Smooth muscle cell (in vitro differentiated cells): ENCODE data around the gene TBCC. TPM values are rescaled to one million over a fixed set of nuclear protein-coding genes. Genes with fewer than 3 reads are reported as not detected.

Source experiments
- DNase-seq: peaks from one replicate; lab custom pipeline; 2025; ENCODE audit not compliant: unreplicated experiment; lab: John Stamatoyannopoulos, UW
- H2AFZ ChIP-seq: fragments of 200-600 bp; sonication (generic); 2 replicates; pipeline ENCODE4 v1.6.0; 2016; ENCODE audit warnings: antibody characterized with exemption, low read depth, mild to moderate bottlenecking
- H3F3A ChIP-seq: fragments of 200-600 bp; sonication (generic); 2 replicates; pipeline ENCODE4 v1.6.0; 2017; ENCODE audit warnings: antibody characterized with exemption, low read depth
- H3K27ac ChIP-seq: fragments of 200-600 bp; sonication (generic); 2 replicates; pipeline ENCODE4 v1.5.1; 2016; ENCODE audit warnings: low read depth, mild to moderate bottlenecking
- H3K27me3 ChIP-seq: fragments of 200-600 bp; sonication (generic); 2 replicates; pipeline ENCODE4 v1.6.1; 2016; ENCODE audit warnings: low read depth, mild to moderate bottlenecking
- H3K36me3 ChIP-seq: fragments of 200-600 bp; sonication (generic); 2 replicates; pipeline ENCODE4 v1.5.1; 2016; ENCODE audit warnings: low read depth
- H3K4me1 ChIP-seq: fragments of 200-600 bp; sonication (generic); 2 replicates; pipeline ENCODE4 v1.5.1; 2016; ENCODE audit warnings: low read depth
- H3K4me2 ChIP-seq: fragments of 200-600 bp; sonication (generic); 2 replicates; pipeline ENCODE4 v1.6.0; 2016; ENCODE audit warnings: mild to moderate bottlenecking
- H3K4me3 ChIP-seq: fragments of 200-600 bp; sonication (generic); 2 replicates; pipeline ENCODE4 v1.5.1; 2016; ENCODE audit warnings: mild to moderate bottlenecking
- H3K79me2 ChIP-seq: fragments of 200-600 bp; sonication (generic); 2 replicates; pipeline ENCODE4 v1.6.0; 2016; ENCODE audit warnings: low read depth, mild to moderate bottlenecking
- H3K9ac ChIP-seq: fragments of 200-600 bp; sonication (generic); 2 replicates; pipeline ENCODE4 v1.6.0; 2016; ENCODE audit warnings: low read depth
- H3K9me3 ChIP-seq: fragments of 200-600 bp; sonication (generic); replicated peaks from 2 replicates; pipeline ENCODE4 v1.5.1; 2016; ENCODE audit warnings: low read depth
- H4K20me1 ChIP-seq: fragments of 200-600 bp; sonication (generic); 2 replicates; pipeline ENCODE4 v1.6.0; 2016; ENCODE audit warnings: low read depth
- WGBS: methylation state at CpG from one replicate; pipeline ENCODE4 v1.1.7; 2016; ENCODE audit warnings: low lambda C conversion rate; 5-methylcytosine and 5-hydroxymethylcytosine counted together
- polyA plus RNA-seq: library from polyadenylated mRNA; unstranded; fragments of >200 nt; fragmentation: Nextera tagmentation; extraction: Ambion mirVana; gene quantifications from 2 replicates; pipeline ENCODE4 v1.2.1, GENCODE V29; 2016
- total RNA-seq: library from RNA; depleted of rRNA; stranded (reverse); fragments of >200 nt; gene quantifications from 2 replicates; pipeline ENCODE4 v1.2.3, GENCODE V29; 2014
- TF ChIP-seq, protein P1 (sequence below): fragments of 200-600 bp; sonication (generic); IDR thresholded peaks from 2 replicates; pipeline ENCODE4 v1.5.1; 2017; ENCODE audit warnings: borderline replicate concordance, mild to moderate bottlenecking, antibody characterized with exemption; ENCODE audit not compliant: insufficient read depth, poor library complexity, severe bottlenecking

The TBCC gene, protein sequence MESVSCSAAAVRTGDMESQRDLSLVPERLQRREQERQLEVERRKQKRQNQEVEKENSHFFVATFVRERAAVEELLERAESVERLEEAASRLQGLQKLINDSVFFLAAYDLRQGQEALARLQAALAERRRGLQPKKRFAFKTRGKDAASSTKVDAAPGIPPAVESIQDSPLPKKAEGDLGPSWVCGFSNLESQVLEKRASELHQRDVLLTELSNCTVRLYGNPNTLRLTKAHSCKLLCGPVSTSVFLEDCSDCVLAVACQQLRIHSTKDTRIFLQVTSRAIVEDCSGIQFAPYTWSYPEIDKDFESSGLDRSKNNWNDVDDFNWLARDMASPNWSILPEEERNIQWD
- total RNA-seq = 30.1 and 31.5 TPM in 2 replicates
- polyA plus RNA-seq = 31.8 and 41.5 TPM in 2 replicates

DNA sequence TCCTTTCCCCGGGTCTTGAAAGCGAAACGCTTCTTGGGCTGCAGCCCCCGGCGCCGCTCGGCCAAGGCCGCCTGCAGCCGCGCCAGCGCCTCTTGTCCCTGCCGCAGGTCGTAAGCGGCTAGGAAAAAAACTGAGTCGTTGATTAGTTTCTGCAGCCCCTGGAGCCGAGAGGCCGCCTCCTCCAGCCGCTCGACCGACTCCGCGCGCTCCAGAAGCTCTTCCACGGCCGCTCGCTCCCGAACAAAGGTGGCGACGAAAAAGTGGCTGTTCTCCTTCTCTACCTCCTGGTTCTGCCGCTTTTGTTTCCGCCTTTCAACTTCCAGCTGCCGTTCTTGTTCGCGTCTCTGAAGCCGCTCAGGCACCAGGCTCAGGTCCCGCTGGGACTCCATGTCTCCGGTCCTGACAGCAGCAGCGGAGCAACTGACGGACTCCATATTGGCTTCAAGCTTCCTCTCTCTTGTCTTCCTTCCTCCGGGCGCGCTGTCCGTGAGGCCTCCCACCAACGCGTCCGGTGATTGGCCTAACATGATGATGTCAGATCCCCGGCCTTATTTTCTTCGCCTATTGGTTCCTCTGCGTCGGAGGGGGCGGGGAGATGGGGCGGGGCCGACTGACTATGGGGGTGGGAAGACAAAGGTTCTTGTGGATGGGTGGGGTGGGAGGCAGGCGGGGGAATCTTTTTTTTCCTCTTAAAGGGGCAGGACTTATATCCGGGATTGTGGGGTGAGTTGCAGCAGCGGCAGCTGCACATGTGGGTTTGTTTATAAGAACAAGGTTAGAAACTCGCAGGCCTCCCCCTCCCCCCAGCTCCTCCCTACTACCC lies at the start of gene TBCC:
Gene TBCC, minus strand, starts transcription at position 464 of the 823 bp plus-strand sequence. Its CDS starts 30 bp downstream, at position 434.
- Histone ChIP-seq H3F3A (peaks cover 17% of the 10 kb centered on the region), H2AFZ (peak within 1 kb of the TSS; percentile 97), H3K79me2 (peaks cover 19% of the 10 kb centered on the region), H3K4me1 (peaks cover 7% of the 10 kb centered on the region), H3K4me3 (peak within 1 kb of the TSS; percentile 90), H3K27ac (peak within 1 kb of the TSS; percentile 87), H3K9me3 (no peaks in the 10 kb centered on the region), H3K9ac (peak within 1 kb of the TSS; percentile 92), H4K20me1 (peaks cover 16% of the 10 kb centered on the region), H3K4me2 (peak within 1 kb of the TSS; percentile 96), H3K36me3 (no peaks in the 10 kb centered on the region), H3K27me3 (no peaks in the 10 kb centered on the region)
- WGBS = under 1% methylated on average over 53 of the region's 57 CpGs
- TF ChIP-seq, protein P1, sequence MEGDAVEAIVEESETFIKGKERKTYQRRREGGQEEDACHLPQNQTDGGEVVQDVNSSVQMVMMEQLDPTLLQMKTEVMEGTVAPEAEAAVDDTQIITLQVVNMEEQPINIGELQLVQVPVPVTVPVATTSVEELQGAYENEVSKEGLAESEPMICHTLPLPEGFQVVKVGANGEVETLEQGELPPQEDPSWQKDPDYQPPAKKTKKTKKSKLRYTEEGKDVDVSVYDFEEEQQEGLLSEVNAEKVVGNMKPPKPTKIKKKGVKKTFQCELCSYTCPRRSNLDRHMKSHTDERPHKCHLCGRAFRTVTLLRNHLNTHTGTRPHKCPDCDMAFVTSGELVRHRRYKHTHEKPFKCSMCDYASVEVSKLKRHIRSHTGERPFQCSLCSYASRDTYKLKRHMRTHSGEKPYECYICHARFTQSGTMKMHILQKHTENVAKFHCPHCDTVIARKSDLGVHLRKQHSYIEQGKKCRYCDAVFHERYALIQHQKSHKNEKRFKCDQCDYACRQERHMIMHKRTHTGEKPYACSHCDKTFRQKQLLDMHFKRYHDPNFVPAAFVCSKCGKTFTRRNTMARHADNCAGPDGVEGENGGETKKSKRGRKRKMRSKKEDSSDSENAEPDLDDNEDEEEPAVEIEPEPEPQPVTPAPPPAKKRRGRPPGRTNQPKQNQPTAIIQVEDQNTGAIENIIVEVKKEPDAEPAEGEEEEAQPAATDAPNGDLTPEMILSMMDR = no peak
- peak; percentile 85 for DNase-seq

DNA sequence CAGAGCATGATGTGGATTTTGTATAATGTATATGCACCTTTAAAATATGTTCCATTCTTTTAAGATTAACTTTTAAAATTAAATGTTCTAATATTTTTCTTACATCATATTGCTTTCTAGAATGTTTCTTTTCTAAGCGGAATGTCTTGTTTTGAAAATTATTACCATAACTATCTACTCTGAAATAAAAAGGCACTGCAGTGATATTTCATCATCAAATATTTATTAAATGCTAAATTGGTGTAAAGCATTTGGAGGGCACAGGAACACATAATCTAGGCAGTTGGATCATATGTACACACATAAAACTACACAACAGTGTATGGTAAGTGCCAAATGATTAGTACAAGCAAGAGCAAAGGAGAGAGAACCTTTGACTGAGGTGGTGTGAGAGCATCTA lies 49.7 kb upstream of the TBCC start:
- no peak overlapping the region for H3K4me2 ChIP-seq
- no peaks in the 10 kb centered on the region for H3K27me3 ChIP-seq
- no peak overlapping the region for H3K9ac ChIP-seq
- H3K36me3 ChIP-seq = no peaks in the 10 kb centered on the region
- H2AFZ ChIP-seq = no peak overlapping the region
- peaks cover 18% of the 10 kb centered on the region for H4K20me1 ChIP-seq
- no peak overlapping the region for H3K27ac ChIP-seq
- no peaks in the 10 kb centered on the region for H3K9me3 ChIP-seq
- H3K4me1 ChIP-seq = no peaks in the 10 kb centered on the region
- WGBS = 91% methylated on average over 1 of the region's 1 CpG
- H3K4me3 ChIP-seq = no peak overlapping the region
- TF ChIP-seq, protein P1 = no peak
- no peak for DNase-seq
- no peaks in the 10 kb centered on the region for H3K79me2 ChIP-seq
- H3F3A ChIP-seq = no peaks in the 10 kb centered on the region

DNA sequence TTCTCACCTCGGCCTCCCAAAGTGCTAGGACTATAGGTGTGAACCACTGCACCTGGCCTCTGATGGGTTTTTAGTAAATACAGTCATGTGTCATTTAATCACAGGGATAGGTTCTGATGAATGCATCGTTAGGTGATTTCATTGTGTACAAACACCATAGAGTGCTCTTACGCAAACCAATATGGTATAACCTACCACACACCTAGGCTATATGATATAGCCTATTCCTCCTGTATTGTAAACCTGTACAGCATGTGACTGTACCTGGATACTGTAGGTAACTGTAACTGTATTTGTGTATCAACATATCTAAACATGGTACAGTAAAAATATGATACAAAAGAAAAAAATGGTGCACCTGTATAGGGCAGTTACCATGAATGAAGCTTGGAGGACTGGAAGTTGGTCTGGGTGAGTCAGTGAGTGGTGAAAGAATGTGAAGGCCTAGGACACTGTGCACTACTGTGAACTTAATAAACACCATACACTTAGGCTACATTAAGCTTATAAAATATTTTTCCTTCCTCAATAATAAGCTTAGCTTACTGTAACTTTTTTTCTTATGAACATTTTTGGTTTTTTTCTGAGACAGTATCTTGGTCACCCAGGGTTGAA lies 45.9 kb upstream of the TBCC start:
- H3K9ac ChIP-seq = no peak overlapping the region
- no peaks in the 10 kb centered on the region for H3F3A ChIP-seq
- H3K4me1 ChIP-seq = peaks cover 4% of the 10 kb centered on the region
- H2AFZ ChIP-seq = no peak overlapping the region
- peaks cover 17% of the 10 kb centered on the region for H3K79me2 ChIP-seq
- DNase-seq = no peak
- no peak overlapping the region for H3K27ac ChIP-seq
- no peaks in the 10 kb centered on the region for H3K9me3 ChIP-seq
- no peak overlapping the region for H3K4me3 ChIP-seq
- H3K36me3 ChIP-seq = no peaks in the 10 kb centered on the region
- H4K20me1 ChIP-seq = peaks cover 23% of the 10 kb centered on the region
- WGBS = 92% methylated on average over 3 of the region's 3 CpGs
- TF ChIP-seq, protein P1 = no peak
- H3K4me2 ChIP-seq = no peak overlapping the region
- H3K27me3 ChIP-seq = no peaks in the 10 kb centered on the region
